GM21390 (cell line): Measurements from ENCODE around the gene SYNPR.
"Not testable (repeated sequence)": the region's sequence is repeated elsewhere in the genome, so short reads cannot be mapped to it uniquely, and the experiment has no call there.

Source experiments
- ATAC-seq: cut with Tn5 transposase; IDR thresholded peaks from one replicate; pipeline ENCODE4 v1.9.1; 2021; ENCODE audit not compliant: unreplicated experiment

The SYNPR gene

GRCh38 chr3:63278171-63279004, at the start of gene SYNPR:
Gene SYNPR, plus strand, starts transcription at chr3:63278308.
- ATAC-seq, result no peak

- ATAC-seq, result peak; percentile 84
These were observed 49.4 kb upstream of the SYNPR start for GRCh38 chr3:63228677-63229076.

- no peak for ATAC-seq
These were observed 48.0 kb upstream of the SYNPR start for GRCh38 chr3:63230146-63230545.

- ATAC-seq, result no peak
These were observed 46.5 kb upstream of the SYNPR start for GRCh38 chr3:63231643-63232042.

- no peak for ATAC-seq
These were observed 45.2 kb upstream of the SYNPR start for GRCh38 chr3:63232764-63233396.

GRCh38 chr3:63240381-63240902, 37.7 kb upstream of the SYNPR start:
- ATAC-seq, result no peak

DNA sequence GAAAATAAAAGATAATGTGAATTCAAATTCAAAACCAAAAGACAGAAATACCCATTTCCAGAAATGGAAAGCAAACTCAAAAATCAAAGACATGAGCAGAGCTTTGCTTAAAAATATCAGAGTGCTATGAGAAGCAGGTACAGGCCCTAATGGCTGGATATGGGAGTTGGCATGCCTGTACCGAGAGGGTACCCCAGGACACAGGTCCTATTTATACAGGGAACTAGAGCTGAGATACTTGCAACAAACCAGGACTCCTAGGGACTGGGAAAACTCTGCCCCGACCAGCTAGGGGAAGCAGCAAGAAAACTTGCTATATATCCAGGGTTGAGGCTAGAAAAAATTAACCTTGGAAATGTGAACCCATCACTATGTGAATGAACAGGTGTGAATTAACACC, 36.0 kb upstream of the SYNPR start:
- no peak for ATAC-seq

- no peak for ATAC-seq
These were observed 33.6 kb upstream of the SYNPR start for GRCh38 chr3:63244486-63244885.

GRCh38 chr3:63245726-63246241, 32.3 kb upstream of the SYNPR start:
- ATAC-seq, result no peak

DNA sequence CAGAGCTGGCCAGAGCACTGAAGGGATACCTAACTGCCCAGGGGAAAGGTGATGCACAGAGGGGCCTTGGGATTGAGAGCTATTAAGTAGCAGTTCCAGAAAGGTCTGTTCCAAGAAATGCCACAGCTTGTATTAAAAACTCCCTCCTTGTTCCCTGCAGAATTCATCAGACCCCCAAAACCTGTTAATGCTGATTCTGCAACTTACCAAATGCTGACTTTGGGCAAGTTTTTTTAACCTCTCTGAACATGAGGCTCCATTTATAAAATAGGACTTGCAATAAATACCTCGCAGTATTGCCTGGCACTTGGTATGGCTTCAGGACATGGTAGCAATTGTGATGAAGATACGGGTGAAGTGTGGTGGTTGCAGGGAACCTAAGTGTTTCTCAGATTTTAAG, 30.1 kb upstream of the SYNPR start:
- ATAC-seq, result no peak

DNA sequence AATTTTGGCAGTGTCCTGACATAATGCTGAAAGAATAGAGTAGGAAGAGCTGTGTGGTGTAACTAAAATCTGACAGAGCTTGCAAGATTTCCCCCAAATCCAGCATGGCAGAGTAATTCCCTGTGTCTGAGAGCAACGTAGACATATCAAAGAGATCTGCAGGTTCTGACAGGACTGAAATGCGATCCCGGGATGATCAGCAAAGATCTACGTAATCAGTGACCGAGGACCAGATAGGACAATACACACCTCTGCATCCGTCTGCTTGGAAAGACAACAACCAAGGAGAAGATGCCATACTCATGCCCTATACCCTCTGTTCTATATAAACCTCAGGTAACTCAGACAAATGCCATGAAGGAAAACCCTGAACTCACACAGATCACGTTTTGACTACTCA, 26.6 kb upstream of the SYNPR start:
- no peak for ATAC-seq

DNA sequence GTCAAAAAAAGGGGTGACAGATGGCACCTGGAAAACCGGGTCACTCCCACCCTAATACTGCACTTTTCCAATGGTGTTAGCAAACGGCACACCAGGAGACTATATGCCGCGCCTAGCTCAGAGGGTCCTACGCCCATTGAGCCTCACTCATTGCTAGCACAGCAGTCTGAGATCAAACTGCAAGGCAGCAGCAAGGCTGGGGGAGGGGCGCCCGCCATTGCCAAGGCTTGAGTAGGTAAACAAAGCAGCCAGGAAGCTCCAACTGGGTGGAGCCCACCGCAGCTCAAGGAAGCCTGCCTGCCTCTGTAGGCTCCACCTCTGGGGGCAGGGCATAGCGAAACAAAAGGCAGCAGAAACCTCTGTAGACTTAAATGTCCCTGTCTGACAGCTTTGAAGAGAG, 22.3 kb upstream of the SYNPR start:
- ATAC-seq, result not testable (repeated sequence)

- ATAC-seq, result no peak
These were observed 13.4 kb upstream of the SYNPR start for GRCh38 chr3:63264716-63265115.

GRCh38 chr3:63274359-63274758, 3.7 kb upstream of the SYNPR start:
- no peak for ATAC-seq

DNA sequence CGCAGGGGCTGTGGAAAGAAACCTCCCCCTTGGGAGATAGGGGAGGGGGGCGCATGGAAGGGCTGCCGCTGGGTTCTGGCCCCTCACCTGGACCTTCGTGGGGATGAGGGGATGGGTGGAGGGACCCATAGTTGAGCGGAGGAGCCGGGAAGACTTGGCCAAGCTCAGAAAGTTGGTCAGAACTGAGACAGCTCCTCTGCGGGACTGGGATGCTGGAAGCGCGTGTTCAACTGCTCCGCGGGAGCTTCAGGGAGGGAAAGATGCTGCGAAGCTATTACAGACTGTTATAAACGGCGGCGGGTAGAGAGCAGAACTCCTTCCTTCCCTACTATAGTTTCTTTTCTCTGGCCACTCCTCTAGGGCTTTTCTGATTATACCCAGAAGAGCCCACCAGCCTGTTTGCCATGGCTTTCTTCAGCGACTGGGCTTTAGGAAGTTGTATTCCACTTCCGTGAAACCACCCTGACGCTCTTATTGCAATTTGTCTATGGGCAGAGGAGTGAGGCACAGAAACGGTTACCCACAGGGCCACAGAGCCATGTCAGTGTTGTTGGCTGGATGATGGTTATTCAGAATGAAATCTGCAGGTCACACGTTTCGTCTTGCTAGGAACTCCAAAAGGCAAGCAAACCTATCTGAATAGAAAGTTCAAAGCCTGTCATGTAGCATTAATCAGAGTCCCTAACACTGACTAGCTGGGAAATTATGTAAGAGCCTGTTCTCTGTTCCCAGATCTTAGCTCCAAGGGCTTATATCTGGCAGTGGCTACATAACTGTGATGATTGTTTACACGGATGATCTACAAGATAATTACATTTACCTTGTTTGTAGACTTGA, 1.1 kb downstream of the SYNPR start:
- ATAC-seq, result no peak

DNA sequence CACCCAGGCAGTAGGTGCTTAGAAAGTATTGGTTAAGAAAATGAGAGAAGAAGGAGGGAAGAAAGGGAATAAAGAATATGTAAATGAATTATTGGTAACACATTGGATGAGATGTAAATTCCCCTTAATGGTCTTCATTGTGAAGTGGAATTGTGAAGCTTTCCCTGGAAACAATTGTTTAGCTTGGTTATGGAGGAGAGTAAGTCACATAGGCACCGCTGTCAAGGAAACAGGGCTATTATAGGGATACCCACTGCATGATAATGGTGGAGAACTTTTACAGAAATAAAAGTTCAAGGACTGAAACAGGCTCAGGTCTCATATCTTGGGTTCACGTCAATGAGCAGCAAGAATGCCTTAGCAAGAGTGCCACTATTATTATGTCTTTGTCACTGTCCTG, 9.5 kb downstream of the SYNPR start:
- no peak for ATAC-seq

GRCh38 chr3:63290686-63291085, 12.6 kb downstream of the SYNPR start:
- no peak for ATAC-seq

- ATAC-seq, result no peak
These were observed 16.2 kb downstream of the SYNPR start for GRCh38 chr3:63294332-63294731.

- no peak for ATAC-seq
These were observed 17.2 kb downstream of the SYNPR start for GRCh38 chr3:63295356-63295755.

GRCh38 chr3:63295806-63296205, 17.7 kb downstream of the SYNPR start:
- ATAC-seq, result no peak

DNA sequence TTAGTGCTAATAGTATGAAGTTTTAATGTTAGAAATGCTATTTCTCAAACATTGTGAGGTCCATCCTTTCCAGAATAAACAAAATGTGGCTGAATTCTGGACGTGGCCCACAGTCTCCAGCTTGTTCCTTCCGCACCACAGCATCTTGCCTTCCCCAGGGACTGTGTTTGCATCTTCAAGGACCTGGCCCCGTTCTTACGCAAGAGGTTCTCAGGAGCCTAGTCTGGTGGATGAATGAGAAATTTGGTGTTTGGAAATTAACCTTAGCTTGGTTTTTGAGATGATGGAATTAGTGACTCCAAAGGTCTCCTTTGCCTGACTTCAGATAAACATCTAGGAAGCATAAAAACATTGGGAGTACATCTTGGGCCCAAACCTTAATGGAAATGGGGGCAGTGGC, 18.1 kb downstream of the SYNPR start:
- ATAC-seq, result no peak
